ENCODE results near the gene TET3.
A peak's percentile ranks its signal among the peaks of the same experiment; 100 is the strongest.

TET3 gene

GRCh38 chr2:73964223-73964622 is 20.5 kb upstream of the TET3 start:
- TF ChIP-seq CTCF (IDR thresholded peaks at IDR 0.05; ENCODE audit: low read depth, low read length): no peak
- no peak for TF ChIP-seq EZH2phosphoT487 (IDR thresholded peaks at IDR 0.05; ENCODE audit: low read depth)
- peak overlapping the region; percentile 52 for H3K4me3 ChIP-seq (ENCODE audit: low read length)

DNA sequence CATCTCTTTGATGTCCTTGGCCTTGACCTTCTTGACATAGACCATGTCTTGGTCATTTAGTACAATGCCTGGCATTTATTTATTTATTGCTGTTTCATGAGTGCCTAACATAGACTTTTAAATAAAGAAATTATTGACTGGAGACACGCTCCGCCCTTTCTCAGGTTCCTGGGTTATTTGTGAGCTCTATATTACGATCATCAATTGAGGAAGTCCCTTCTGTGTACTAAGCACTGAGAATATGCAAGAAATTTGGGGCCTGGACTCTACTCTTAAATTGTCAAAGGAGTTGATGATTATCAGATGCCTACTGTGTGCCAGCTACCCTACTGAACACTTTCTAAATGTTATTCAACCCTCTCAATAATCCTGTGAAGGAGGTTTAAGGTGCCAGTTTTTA is 19.7 kb upstream of the TET3 start:
- H3K36me3 ChIP-seq (replicated peaks; ENCODE audit: low read depth, low read length): peaks cover 8% of the 10 kb centered on the region
- H4K20me1 ChIP-seq (ENCODE audit: insufficient read depth, low read length): no peaks in the 10 kb centered on the region
- H3K79me2 ChIP-seq (ENCODE audit: low read length): no peaks in the 10 kb centered on the region
- H3K9ac ChIP-seq (ENCODE audit: low read length): no peak overlapping the region
- no peak overlapping the region for H2AFZ ChIP-seq (ENCODE audit: low read depth, low read length)
- TF ChIP-seq EZH2phosphoT487 (IDR thresholded peaks at IDR 0.05; ENCODE audit: low read depth) (no peak), CTCF (IDR thresholded peaks at IDR 0.05; ENCODE audit: low read depth, low read length) (no peak)
- no peaks in the 10 kb centered on the region for H3K27me3 ChIP-seq (ENCODE audit: low read depth, low read length)
- no peak overlapping the region for H3K4me3 ChIP-seq (ENCODE audit: low read length)
- H3K4me1 ChIP-seq (ENCODE audit: low read length): peaks cover 17% of the 10 kb centered on the region
- H3K9me3 ChIP-seq (ENCODE audit: insufficient read depth, low read length): 0 out of 2 replicates have a peak, but pooled peaks cover 6% of the 10 kb centered on the region
- H3K4me2 ChIP-seq (ENCODE audit: low read length): no peak overlapping the region
- no peak overlapping the region for H3K27ac ChIP-seq (ENCODE audit: low read length)

More at GRCh38 chr2:73964223-73964622, 20.5 kb upstream of the TET3 start:
- H3K27ac ChIP-seq (ENCODE audit: low read length): no peak overlapping the region
- H3K4me2 ChIP-seq (ENCODE audit: low read length): peak overlapping the region; percentile 67
- no peaks in the 10 kb centered on the region for H3K79me2 ChIP-seq (ENCODE audit: low read length)
- H3K9ac ChIP-seq (ENCODE audit: low read length): peak overlapping the region; percentile 4; the same call in 1 of the 2 replicates
- H3K27me3 ChIP-seq (ENCODE audit: low read depth, low read length): no peaks in the 10 kb centered on the region
- H3K4me1 ChIP-seq (ENCODE audit: low read length): peaks cover 17% of the 10 kb centered on the region
- H3K9me3 ChIP-seq (ENCODE audit: insufficient read depth, low read length): 0 out of 2 replicates have a peak, but pooled peaks cover 6% of the 10 kb centered on the region
- peaks cover 14% of the 10 kb centered on the region for H3K36me3 ChIP-seq (replicated peaks; ENCODE audit: low read depth, low read length)
- no peak overlapping the region for H2AFZ ChIP-seq (ENCODE audit: low read depth, low read length)
- H4K20me1 ChIP-seq (ENCODE audit: insufficient read depth, low read length): no peaks in the 10 kb centered on the region

- Histone ChIP-seq H4K20me1 (ENCODE audit: insufficient read depth, low read length) (no peaks in the 10 kb centered on the region), H3K36me3 (replicated peaks; ENCODE audit: low read depth, low read length) (no peaks in the 10 kb centered on the region), H3K4me2 (ENCODE audit: low read length) (no peak overlapping the region), H3K27ac (ENCODE audit: low read length) (no peak overlapping the region), H3K79me2 (ENCODE audit: low read length) (no peaks in the 10 kb centered on the region), H3K27me3 (ENCODE audit: low read depth, low read length) (no peaks in the 10 kb centered on the region), H3K4me1 (ENCODE audit: low read length) (peaks cover 44% of the 10 kb centered on the region), H3K9ac (ENCODE audit: low read length) (no peak overlapping the region), H3K4me3 (ENCODE audit: low read length) (no peak overlapping the region), H3K9me3 (ENCODE audit: insufficient read depth, low read length) (no peaks in the 10 kb centered on the region), H2AFZ (ENCODE audit: low read depth, low read length) (no peak overlapping the region)
- TF ChIP-seq EZH2phosphoT487 (IDR thresholded peaks at IDR 0.05; ENCODE audit: low read depth): no peak
Measured at GRCh38 chr2:73968357-73968937, 16.3 kb upstream of the TET3 start.

- Histone ChIP-seq H3K27ac (ENCODE audit: low read length) (no peak overlapping the region), H3K36me3 (replicated peaks; ENCODE audit: low read depth, low read length) (no peaks in the 10 kb centered on the region), H2AFZ (ENCODE audit: low read depth, low read length) (no peak overlapping the region), H3K4me3 (ENCODE audit: low read length) (no peak overlapping the region), H3K9ac (ENCODE audit: low read length) (no peak overlapping the region), H3K4me2 (ENCODE audit: low read length) (no peak overlapping the region), H3K27me3 (ENCODE audit: low read depth, low read length) (no peaks in the 10 kb centered on the region), H4K20me1 (ENCODE audit: insufficient read depth, low read length) (no peaks in the 10 kb centered on the region), H3K9me3 (ENCODE audit: insufficient read depth, low read length) (no peaks in the 10 kb centered on the region), H3K79me2 (ENCODE audit: low read length) (no peaks in the 10 kb centered on the region), H3K4me1 (ENCODE audit: low read length) (peaks cover 36% of the 10 kb centered on the region)
- TF ChIP-seq CTCF (IDR thresholded peaks at IDR 0.05; ENCODE audit: low read depth, low read length) (no peak), EZH2phosphoT487 (IDR thresholded peaks at IDR 0.05; ENCODE audit: low read depth) (no peak)
Measured at GRCh38 chr2:73969356-73969755, 15.4 kb upstream of the TET3 start.

Measured in OCI-LY3 (cell line).